Tibial nerve (tissue), 3 donors: ENCODE measurements around the gene NET1.

Experiments used
- POLR2A ChIP-seq, 2 donors: fragments of 450-650 bp; IDR thresholded peaks; one replicate each; pipeline ENCODE4 v1.6.1; 2017; ENCODE audit warnings: antibody characterized with exemption in 2 of 2, mild to moderate bottlenecking in 2 of 2, moderate library complexity in 2 of 2
- TF ChIP-seq, protein P1 (sequence below), 5 experiments: fragments of 200-600 bp in 3 of 5; fragments of 450-650 bp in 2 of 5; sonication (generic) in 3 of 5; IDR thresholded peaks; one replicate each; pipeline ENCODE4 v1.5.1; 2016 to 2019; ENCODE audit warnings: antibody characterized with exemption in 5 of 5, mild to moderate bottlenecking in 3 of 5, moderate library complexity in 2 of 5

DNA sequence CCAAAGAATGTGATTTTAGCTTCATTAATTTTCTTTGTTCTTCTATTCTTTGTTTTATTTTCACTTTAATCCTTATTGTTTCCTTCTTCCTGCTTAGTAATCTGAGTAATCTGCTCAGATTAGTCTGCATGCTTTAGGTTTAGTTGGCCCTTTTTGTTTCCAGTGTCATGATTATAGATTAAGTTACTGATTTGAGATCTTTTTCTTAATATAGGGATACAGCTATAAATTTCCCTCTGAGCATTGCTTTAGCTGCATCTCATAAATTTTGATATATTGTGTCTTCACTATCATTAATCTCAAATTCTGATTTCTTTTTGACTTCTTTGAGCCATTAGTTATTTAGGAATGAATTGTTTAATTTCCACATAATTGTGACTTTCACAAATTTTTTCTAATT is 6.2 kb downstream of the NET1 start:
- TF ChIP-seq POLR2A (IDR thresholded peaks at IDR 0.05) = no peak
- TF ChIP-seq, protein P1, sequence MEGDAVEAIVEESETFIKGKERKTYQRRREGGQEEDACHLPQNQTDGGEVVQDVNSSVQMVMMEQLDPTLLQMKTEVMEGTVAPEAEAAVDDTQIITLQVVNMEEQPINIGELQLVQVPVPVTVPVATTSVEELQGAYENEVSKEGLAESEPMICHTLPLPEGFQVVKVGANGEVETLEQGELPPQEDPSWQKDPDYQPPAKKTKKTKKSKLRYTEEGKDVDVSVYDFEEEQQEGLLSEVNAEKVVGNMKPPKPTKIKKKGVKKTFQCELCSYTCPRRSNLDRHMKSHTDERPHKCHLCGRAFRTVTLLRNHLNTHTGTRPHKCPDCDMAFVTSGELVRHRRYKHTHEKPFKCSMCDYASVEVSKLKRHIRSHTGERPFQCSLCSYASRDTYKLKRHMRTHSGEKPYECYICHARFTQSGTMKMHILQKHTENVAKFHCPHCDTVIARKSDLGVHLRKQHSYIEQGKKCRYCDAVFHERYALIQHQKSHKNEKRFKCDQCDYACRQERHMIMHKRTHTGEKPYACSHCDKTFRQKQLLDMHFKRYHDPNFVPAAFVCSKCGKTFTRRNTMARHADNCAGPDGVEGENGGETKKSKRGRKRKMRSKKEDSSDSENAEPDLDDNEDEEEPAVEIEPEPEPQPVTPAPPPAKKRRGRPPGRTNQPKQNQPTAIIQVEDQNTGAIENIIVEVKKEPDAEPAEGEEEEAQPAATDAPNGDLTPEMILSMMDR (IDR thresholded peaks at IDR 0.05) = no peak
